ENCODE results near the gene KIAA1671. TPM values are rescaled to one million over a fixed set of nuclear protein-coding genes. Genes with fewer than 3 reads are reported as not detected.

The KIAA1671 gene
- total and polyA plus RNA-seq, 10 donors: 0.72 to 11.9 (median 8.2) TPM

GRCh38 chr22:24942301-24942700, 10.2 kb upstream of the KIAA1671 start:
- no peak for TF ChIP-seq CTCF (IDR thresholded peaks at IDR 0.05 in 8 of 11, conservative IDR thresholded peaks at IDR 0.05 in 3 of 11)
- TF ChIP-seq POLR2A (IDR thresholded peaks at IDR 0.05): no peak
- H3K4me1 ChIP-seq: no peaks in the 10 kb centered on the region
- H3K9me3 ChIP-seq: no peaks in the 10 kb centered on the region
- H3K27ac ChIP-seq: no peak overlapping the region
- no peaks in the 10 kb centered on the region for H3K36me3 ChIP-seq
- H3K4me3 ChIP-seq: no peak overlapping the region
- no peak for DNase-seq
- intact Hi-C loops (cut with DNase I; ENCODE audit: low total_unique reads): no loop called here
- peaks cover 0 to 38% (median 0%) of the 10 kb centered on the region in 7 donors for H3K27me3 ChIP-seq (replicated peaks in 1 of 7)
- WGBS, 5 donors: 76 to 90% (median 81%) methylated on average over 3 of the region's 3 CpGs

GRCh38 chr22:24944217-24944937, 8.1 kb upstream of the KIAA1671 start:
- Histone ChIP-seq H3K9me3 (no peaks in the 10 kb centered on the region), H3K27ac (no peak overlapping the region), H3K4me1 (no peaks in the 10 kb centered on the region), H3K4me3 (no peak overlapping the region), H3K27me3 (replicated peaks in 1 of 7) (peaks cover 0 to 41% (median 0%) of the 10 kb centered on the region in 7 donors), H3K36me3 (no peaks in the 10 kb centered on the region)
- 87 to 95% (median 94%) methylated on average over 10 of the region's 10 CpGs for WGBS, 5 donors
- intact Hi-C loops (cut with DNase I; ENCODE audit: low total_unique reads): no loop called here
- no peak for DNase-seq
- TF ChIP-seq POLR2A (IDR thresholded peaks at IDR 0.05) (no peak), CTCF (IDR thresholded peaks at IDR 0.05 in 8 of 11, conservative IDR thresholded peaks at IDR 0.05 in 3 of 11) (no peak), POLR2AphosphoS5 (IDR thresholded peaks at IDR 0.05) (no peak)

- DNase-seq: no peak
- no peaks in the 10 kb centered on the region for H3K9me3 ChIP-seq
- no peaks in the 10 kb centered on the region for H3K36me3 ChIP-seq
- no peak overlapping the region for H3K27ac ChIP-seq
- intact Hi-C loops (cut with DNase I; ENCODE audit: low total_unique reads): no loop called here
- no peak overlapping the region for H3K4me3 ChIP-seq
- no peak for TF ChIP-seq POLR2A (IDR thresholded peaks at IDR 0.05)
- no peak for TF ChIP-seq POLR2AphosphoS5 (IDR thresholded peaks at IDR 0.05)
- no peak for TF ChIP-seq CTCF (IDR thresholded peaks at IDR 0.05 in 8 of 11, conservative IDR thresholded peaks at IDR 0.05 in 3 of 11)
- H3K4me1 ChIP-seq: no peaks in the 10 kb centered on the region
- H3K27me3 ChIP-seq (replicated peaks in 1 of 7): peaks cover 0 to 48% (median 7%) of the 10 kb centered on the region in 7 donors
- WGBS, 5 donors: 84 to 93% (median 88%) methylated on average over 4 of the region's 4 CpGs
Measured at GRCh38 chr22:24945430-24945829, 7.1 kb upstream of the KIAA1671 start.

GRCh38 chr22:24947383-24947782, 5.1 kb upstream of the KIAA1671 start:
- intact Hi-C loops (cut with DNase I; ENCODE audit: low total_unique reads): no loop called here
- Histone ChIP-seq H3K27me3 (replicated peaks in 1 of 7) (peaks cover 0 to 68% (median 17%) of the 10 kb centered on the region in 7 donors), H3K9me3 (no peaks in the 10 kb centered on the region), H3K4me1 (peaks cover 0 to 10% (median 6%) of the 10 kb centered on the region in 6 donors), H3K36me3 (no peaks in the 10 kb centered on the region), H3K27ac (no peak overlapping the region), H3K4me3 (no peak overlapping the region)
- no peak for DNase-seq
- no peak for TF ChIP-seq POLR2AphosphoS5 (IDR thresholded peaks at IDR 0.05)
- TF ChIP-seq CTCF (IDR thresholded peaks at IDR 0.05 in 8 of 11, conservative IDR thresholded peaks at IDR 0.05 in 3 of 11): no peak
- no peak for TF ChIP-seq POLR2A (IDR thresholded peaks at IDR 0.05)
- 77 to 96% (median 90%) methylated on average over 7 of the region's 7 CpGs for WGBS, 5 donors

Data from spleen (tissue), 11 donors.